RWPE1 (cell line): ENCODE measurements around the gene ADGRG6.

Experiments
- CTCF ChIA-PET: fragments of 350-600 bp; sonication (Branson Sonifier 250); formaldehyde crosslinking; extraction: SDS; loops from one replicate; lab custom pipeline; 2021; lab: Yijun Ruan, JAX
- POLR2A ChIA-PET: fragments of 400-600 bp; formaldehyde crosslinking; extraction: SDS; loops from one replicate; lab custom pipeline; 2020; ENCODE audit warnings: antibody characterized with exemption; ENCODE audit not compliant: low non-redundant PET; lab: Yijun Ruan, JAX
- DNase-seq: peaks from one replicate; pipeline ENCODE4 v3.0.0; 2012; ENCODE audit warnings: low spot score
- H3K27ac ChIP-seq: fragments of 450-650 bp; 2 replicates; pipeline ENCODE4 v1.5.1; 2017
- TF ChIP-seq, protein P1 (sequence below): fragments of 450-650 bp; conservative IDR thresholded peaks from 2 replicates; pipeline ENCODE4 v1.5.1; 2017; ENCODE audit warnings: low read depth, mild to moderate bottlenecking

The ADGRG6 gene

DNA sequence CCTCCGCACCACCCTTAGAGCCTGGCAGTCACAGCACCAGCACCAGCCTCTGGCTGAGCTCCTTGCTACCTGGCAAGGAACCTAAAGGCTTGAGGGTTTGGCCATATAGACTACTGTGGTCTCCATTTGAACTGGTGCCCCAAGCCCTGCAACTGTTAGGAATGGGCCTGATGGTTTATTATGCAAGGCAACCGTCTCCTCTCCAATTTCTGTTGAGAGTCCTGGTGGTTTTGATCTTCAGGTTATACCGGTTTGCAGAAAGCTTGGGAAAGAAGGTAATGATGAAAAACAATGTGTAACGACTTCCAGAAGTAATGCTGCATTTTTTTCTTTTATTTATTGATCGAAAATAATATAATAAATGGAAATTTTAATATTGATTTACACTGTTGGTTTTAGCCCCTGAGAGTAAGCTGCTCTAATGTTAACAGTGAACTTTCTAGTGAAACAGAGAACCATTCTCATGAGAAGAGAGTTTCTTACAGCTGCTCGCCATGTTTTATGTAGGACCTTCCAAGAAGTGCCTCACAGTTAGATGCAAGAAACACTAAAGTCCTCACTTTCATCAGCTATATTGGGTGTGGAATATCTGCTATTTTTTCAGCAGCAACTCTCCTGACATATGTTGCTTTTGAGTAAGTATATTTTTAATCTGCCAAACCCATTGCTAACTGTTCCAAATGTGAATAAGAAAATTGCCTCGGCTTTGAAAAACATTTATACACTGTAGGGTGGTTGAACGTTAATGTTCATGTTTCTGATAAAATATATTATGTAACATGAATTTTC, 112.8 kb downstream of the ADGRG6 start:
- ChIA-PET CTCF (interaction anchor here (0.6 kb wide), 1 partner anchor 245 kb away, joined by 4 read pairs; no protein-coding TSS in a partner anchor), POLR2A (no interaction called here)
- H3K27ac ChIP-seq = no peak overlapping the region
- no peak for DNase-seq
- TF ChIP-seq, protein P1, sequence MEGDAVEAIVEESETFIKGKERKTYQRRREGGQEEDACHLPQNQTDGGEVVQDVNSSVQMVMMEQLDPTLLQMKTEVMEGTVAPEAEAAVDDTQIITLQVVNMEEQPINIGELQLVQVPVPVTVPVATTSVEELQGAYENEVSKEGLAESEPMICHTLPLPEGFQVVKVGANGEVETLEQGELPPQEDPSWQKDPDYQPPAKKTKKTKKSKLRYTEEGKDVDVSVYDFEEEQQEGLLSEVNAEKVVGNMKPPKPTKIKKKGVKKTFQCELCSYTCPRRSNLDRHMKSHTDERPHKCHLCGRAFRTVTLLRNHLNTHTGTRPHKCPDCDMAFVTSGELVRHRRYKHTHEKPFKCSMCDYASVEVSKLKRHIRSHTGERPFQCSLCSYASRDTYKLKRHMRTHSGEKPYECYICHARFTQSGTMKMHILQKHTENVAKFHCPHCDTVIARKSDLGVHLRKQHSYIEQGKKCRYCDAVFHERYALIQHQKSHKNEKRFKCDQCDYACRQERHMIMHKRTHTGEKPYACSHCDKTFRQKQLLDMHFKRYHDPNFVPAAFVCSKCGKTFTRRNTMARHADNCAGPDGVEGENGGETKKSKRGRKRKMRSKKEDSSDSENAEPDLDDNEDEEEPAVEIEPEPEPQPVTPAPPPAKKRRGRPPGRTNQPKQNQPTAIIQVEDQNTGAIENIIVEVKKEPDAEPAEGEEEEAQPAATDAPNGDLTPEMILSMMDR = no peak

DNA sequence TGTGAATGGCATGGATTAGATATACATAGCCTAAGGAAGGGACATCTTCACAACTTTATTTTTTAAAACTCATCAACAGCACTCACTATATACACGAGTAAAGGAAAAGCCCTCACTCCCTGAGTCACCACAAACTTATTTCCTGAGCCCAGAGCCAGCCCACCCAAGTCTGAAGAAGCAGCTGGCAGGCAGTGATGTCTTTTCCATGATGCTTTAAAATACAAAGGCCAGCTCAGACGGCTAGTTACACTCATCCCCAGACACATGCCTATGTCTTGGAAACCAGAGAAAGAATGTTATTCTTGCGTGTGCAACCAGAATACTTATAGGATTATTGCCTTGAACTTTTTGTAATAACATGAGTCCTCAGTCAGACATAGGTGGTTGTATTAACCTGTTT, 114.4 kb downstream of the ADGRG6 start:
- no peak overlapping the region for H3K27ac ChIP-seq
- POLR2A ChIA-PET = no interaction called here
- TF ChIP-seq, protein P1 = no peak
- CTCF ChIA-PET = no interaction called here
- peak; percentile 28 for DNase-seq

DNA sequence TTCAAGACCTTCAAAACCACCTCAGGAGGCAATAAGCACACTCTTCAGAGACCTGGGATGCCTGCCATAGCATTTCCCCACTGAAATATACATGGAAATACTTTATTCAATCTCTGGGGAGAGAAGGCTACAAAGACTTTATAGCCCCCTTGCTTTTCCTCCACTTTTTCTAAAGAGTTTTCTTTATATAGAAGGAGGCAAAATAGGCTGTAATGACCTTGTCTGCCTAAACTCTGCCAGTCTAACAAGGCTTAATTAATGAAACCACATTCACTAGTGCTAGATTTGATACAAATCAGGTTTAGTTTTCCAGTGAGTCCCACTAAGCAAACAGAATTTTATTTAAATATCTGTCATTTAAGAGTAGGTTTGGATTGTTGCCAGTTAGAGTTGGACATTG, 114.9 kb downstream of the ADGRG6 start:
- TF ChIP-seq, protein P1 = no peak
- no peak overlapping the region for H3K27ac ChIP-seq
- ChIA-PET POLR2A (no interaction called here), CTCF (no interaction called here)
- no peak for DNase-seq

DNA sequence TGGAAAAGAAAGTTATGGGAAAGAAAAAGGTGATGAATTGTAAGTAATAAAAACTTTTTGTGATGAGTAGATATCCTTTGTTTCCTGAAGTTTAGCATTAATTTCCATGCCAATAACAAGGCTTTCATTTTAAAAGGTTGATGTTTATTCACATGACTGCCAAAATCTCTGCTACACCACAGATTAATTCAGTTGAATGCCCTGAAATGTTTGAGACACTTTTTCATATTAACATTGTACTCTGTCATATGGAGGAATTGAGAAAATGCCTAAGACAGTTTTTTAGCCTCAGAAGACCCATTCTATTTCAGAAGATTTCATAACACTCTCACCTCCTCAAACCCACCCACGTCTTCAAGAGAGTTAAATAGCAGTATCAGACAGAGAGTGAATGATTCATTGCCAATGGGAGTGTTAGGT, 115.5 kb downstream of the ADGRG6 start:
- ChIA-PET POLR2A (no interaction called here), CTCF (no interaction called here)
- TF ChIP-seq, protein P1 = no peak
- no peak for DNase-seq
- H3K27ac ChIP-seq = no peak overlapping the region

DNA sequence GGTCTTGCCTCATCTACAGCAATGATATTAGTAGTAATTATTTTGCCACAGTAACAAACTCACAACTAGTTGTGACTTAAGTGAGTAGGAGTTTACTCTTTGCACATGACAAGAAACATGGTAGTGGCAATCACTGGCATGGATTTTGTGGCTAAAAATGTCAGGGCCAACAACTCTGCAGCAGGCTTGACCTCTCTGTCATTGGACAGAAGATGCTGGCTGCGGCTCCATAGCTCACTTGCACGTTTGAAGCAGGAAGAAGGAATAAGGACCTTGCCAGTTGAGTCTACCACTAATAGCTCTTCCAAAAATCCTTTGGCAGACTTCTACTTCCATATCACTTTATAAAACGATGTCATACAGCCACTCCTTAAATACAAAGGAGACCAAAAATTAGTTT, 117.3 kb downstream of the ADGRG6 start:
- no peak overlapping the region for H3K27ac ChIP-seq
- CTCF ChIA-PET = no interaction called here
- POLR2A ChIA-PET = no interaction called here
- TF ChIP-seq, protein P1 = no peak
- DNase-seq = no peak

DNA sequence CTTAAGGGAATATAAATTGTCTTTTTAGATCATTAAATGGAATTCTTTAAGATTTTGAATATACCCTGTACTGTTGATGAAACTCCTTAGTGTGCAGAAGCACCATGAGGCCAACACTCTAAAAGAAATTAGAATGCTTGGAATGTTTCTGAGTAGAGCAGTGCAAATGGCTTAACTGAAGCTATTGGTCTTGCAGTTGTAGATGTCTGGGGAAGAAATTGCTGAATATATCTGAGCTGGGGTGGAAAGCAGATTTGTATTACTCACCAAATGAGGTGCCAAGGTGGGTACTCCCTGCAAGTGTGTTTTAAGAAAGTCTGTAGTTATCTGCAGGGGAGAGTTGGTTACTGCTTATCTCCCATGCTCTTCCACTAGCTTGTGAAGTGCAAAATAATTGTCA, 119.0 kb downstream of the ADGRG6 start:
- POLR2A ChIA-PET = no interaction called here
- DNase-seq = no peak
- no peak overlapping the region for H3K27ac ChIP-seq
- CTCF ChIA-PET = interaction anchor here (0.7 kb wide), 1 partner anchor 238 kb away, joined by 3 read pairs; no protein-coding TSS in a partner anchor
- TF ChIP-seq, protein P1 = no peak
